Prostate gland (tissue), 2 donors: ENCODE measurements around the gene DPM2.

Experiments
- POLR2AphosphoS5 ChIP-seq: sonication (generic); formaldehyde crosslinking; IDR thresholded peaks from one replicate; pipeline ENCODE4 v1.6.1; 2017; ENCODE audit warnings: antibody characterized with exemption
- TF ChIP-seq, protein P1 (sequence below), 4 experiments: fragments of 200-600 bp in 2 of 4; fragments of 450-650 bp in 2 of 4; sonication (generic) in 2 of 4; IDR thresholded peaks; 1 replicate in 3 of 4; 2 replicates in 1 of 4; pipeline ENCODE4 v1.5.1; 2016 to 2019; ENCODE audit warnings: antibody characterized with exemption in 4 of 4, mild to moderate bottlenecking in 2 of 4, moderate library complexity in 2 of 4

DNA sequence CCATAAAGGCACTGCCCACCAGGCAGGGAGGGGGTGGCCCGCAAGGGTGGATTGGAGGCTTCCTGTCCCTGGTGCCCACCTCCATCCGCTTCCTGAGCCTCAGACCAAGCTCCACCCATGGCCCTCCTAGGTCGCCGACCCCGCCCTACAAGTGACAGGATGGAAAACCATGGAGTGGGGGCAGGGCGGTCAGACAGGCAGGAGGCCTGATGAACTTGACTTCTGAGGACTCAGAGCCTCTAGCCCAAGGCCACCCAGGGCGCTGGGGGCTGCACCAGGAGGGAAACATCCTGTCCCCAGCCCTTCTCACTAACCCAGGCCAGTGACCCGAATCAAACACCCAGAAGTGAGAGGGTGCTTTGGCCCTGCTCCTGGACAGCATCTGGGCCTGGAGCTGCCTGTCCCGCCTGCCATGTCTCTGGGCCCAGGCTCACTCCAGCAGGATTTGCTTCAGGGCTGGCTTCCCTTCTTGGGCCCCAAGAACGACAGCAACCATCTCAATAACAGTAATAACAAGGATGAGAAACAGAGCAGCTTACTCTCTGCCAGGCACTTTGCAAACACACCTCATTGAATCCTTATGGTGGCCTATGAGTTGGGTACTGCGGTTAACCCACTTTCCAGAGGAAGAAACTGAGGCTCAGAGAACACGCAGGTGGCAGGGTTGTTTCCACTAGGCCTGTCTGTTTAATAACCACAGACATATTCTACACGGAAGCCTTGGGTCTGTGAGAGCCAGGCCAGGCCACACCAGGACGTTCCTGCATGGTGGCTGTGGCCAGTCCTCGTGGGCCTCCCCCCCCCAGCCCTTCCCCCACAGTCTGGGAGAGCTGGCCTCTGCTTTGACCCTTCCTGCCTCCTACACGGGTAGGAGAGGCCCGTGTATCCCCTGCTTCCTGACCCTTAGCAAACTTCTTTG is 33.8 kb downstream of the DPM2 start:
- TF ChIP-seq, protein P1, sequence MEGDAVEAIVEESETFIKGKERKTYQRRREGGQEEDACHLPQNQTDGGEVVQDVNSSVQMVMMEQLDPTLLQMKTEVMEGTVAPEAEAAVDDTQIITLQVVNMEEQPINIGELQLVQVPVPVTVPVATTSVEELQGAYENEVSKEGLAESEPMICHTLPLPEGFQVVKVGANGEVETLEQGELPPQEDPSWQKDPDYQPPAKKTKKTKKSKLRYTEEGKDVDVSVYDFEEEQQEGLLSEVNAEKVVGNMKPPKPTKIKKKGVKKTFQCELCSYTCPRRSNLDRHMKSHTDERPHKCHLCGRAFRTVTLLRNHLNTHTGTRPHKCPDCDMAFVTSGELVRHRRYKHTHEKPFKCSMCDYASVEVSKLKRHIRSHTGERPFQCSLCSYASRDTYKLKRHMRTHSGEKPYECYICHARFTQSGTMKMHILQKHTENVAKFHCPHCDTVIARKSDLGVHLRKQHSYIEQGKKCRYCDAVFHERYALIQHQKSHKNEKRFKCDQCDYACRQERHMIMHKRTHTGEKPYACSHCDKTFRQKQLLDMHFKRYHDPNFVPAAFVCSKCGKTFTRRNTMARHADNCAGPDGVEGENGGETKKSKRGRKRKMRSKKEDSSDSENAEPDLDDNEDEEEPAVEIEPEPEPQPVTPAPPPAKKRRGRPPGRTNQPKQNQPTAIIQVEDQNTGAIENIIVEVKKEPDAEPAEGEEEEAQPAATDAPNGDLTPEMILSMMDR (IDR thresholded peaks at IDR 0.05) = no peak
- TF ChIP-seq POLR2AphosphoS5 = peak; percentile 22
